Upper lobe of left lung (tissue), 6 donors: ENCODE results near the gene VPS39. TPM values are rescaled to one million over a fixed set of nuclear protein-coding genes. Genes with fewer than 3 reads are reported as not detected.

ENCODE experiments used
- ATAC-seq, 2 donors: fragments of 200-7000 bp; cut with Tn5 transposase; one replicate each; pipeline ENCODE4 v1.9.1; 2022; ENCODE audit warnings: mild to moderate bottlenecking in 2 of 2, moderate library complexity in 2 of 2; ENCODE audit not compliant: low FRiP score in 2 of 2
- DNase-seq, 2 donors: peaks; one replicate each; pipeline ENCODE4 v3.0.0-alpha.2; 2019 to 2020
- H3K27ac ChIP-seq, 4 donors: fragments of 200-600 bp; sonication (generic); one replicate each; pipeline ENCODE4 v1.5.1; 2016 to 2019
- H3K27me3 ChIP-seq, 4 donors: fragments of 200-600 bp; sonication (generic); one replicate each; pipeline ENCODE4 v1.5.1; 2017 to 2019
- H3K36me3 ChIP-seq, 4 donors: fragments of 200-600 bp; sonication (generic); one replicate each; pipeline ENCODE4 v1.5.1; 2016 to 2019
- H3K4me1 ChIP-seq, 4 donors: fragments of 200-600 bp; sonication (generic); one replicate each; pipeline ENCODE4 v1.5.1; 2018 to 2019
- H3K4me3 ChIP-seq, 4 donors: fragments of 200-600 bp; sonication (generic); one replicate each; pipeline ENCODE4 v1.5.1; 2017 to 2019; ENCODE audit warnings: mild to moderate bottlenecking in 2 of 4, moderate library complexity in 1 of 4
- H3K9me3 ChIP-seq, 4 donors: fragments of 200-600 bp; sonication (generic); one replicate each; pipeline ENCODE4 v1.5.1; 2018 to 2019
- EP300 ChIP-seq, 4 donors: sonication (generic); formaldehyde crosslinking; IDR thresholded peaks; one replicate each; pipeline ENCODE4 v1.5.1; 2017; ENCODE audit warnings: antibody characterized with exemption in 4 of 4, control low read depth in 2 of 4
- POLR2A ChIP-seq, 4 donors: fragments of 450-650 bp; IDR thresholded peaks; one replicate each; pipeline ENCODE4 v1.5.1; 2016 to 2017; ENCODE audit warnings: antibody characterized with exemption in 4 of 4, mild to moderate bottlenecking in 2 of 4
- POLR2AphosphoS5 ChIP-seq, 2 donors: sonication (generic); formaldehyde crosslinking; IDR thresholded peaks; one replicate each; pipeline ENCODE4 v1.5.1; 2017; ENCODE audit warnings: antibody characterized with exemption in 2 of 2
- WGBS, 2 donors: methylation state at CpG; one replicate each; pipeline ENCODE4 v1.1.5; 2017 to 2018; 5-methylcytosine and 5-hydroxymethylcytosine counted together
- total RNA-seq, 6 donors: library from RNA; depleted of rRNA in 4 of 6; stranded (reverse); fragments of >200 nt in 4 of 6; gene quantifications; one replicate each; pipeline versions ENCODE4 v1.1.0 to v1.2.1, GENCODE V29; 2016 to 2021
- TF ChIP-seq, protein P1 (sequence below), 6 experiments: fragments of 450-650 bp in 4 of 6; fragments of 200-600 bp in 2 of 6; sonication (generic) in 2 of 6; IDR thresholded peaks; one replicate each; pipeline ENCODE4 v1.5.1; 2016 to 2019; ENCODE audit warnings: antibody characterized with exemption in 6 of 6
- donor health status: DM: no; HTN: no; CAD: no; lungs with moderate emphysema.
- donor health status: DM: no; HTN: yes; CAD: no; lungs with severe emphysema.

The VPS39 gene
- total RNA-seq, 6 donors from 2014 or later, result 56.4 to 325 (median 85.3) TPM

DNA sequence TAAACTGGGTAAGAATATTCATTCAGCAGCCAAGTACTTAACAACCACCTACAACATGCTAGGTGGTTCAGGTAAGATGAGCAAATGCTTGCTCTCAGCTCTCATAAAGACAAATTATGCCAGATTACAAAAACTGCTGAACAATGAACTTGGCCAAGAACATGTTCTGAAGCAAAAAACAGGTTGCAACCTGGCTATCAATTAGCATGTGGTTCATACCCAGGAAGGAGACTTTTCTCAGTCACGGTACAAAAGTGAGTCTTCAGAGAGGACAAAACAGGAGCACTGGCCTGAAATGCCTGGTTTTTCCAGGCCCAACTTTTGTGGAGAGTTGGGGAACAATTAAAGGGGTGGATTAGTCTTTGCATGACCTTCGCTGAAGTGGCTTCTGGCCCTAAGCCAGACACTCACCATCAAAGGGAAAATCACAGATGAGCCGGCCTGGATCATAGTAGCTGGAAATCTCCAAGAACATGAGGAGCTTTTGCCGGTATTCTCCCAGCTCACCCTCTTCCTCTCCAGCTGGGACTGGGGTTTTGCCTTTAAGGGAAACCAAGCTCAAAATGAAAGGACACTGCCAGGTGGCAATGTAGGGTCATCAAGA, 44.1 kb downstream of the VPS39 start:
- Histone ChIP-seq H3K9me3 (no peaks in the 10 kb centered on the region), H3K36me3 (peaks cover 45 to 99% (median 88%) of the 10 kb centered on the region in 4 donors), H3K27ac (no peak overlapping the region), H3K4me3 (no peak overlapping the region), H3K27me3 (no peaks in the 10 kb centered on the region), H3K4me1 (peaks cover 0 to 15% (median 7%) of the 10 kb centered on the region in 4 donors)
- no peak for TF ChIP-seq EP300 (IDR thresholded peaks at IDR 0.05)
- TF ChIP-seq, protein P1, sequence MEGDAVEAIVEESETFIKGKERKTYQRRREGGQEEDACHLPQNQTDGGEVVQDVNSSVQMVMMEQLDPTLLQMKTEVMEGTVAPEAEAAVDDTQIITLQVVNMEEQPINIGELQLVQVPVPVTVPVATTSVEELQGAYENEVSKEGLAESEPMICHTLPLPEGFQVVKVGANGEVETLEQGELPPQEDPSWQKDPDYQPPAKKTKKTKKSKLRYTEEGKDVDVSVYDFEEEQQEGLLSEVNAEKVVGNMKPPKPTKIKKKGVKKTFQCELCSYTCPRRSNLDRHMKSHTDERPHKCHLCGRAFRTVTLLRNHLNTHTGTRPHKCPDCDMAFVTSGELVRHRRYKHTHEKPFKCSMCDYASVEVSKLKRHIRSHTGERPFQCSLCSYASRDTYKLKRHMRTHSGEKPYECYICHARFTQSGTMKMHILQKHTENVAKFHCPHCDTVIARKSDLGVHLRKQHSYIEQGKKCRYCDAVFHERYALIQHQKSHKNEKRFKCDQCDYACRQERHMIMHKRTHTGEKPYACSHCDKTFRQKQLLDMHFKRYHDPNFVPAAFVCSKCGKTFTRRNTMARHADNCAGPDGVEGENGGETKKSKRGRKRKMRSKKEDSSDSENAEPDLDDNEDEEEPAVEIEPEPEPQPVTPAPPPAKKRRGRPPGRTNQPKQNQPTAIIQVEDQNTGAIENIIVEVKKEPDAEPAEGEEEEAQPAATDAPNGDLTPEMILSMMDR (IDR thresholded peaks at IDR 0.05), result no peak
- no peak for TF ChIP-seq POLR2A (IDR thresholded peaks at IDR 0.05)
- no peak for TF ChIP-seq POLR2AphosphoS5 (IDR thresholded peaks at IDR 0.05)
- no peak for DNase-seq
- 63 to 67% methylated on average over 4 of the region's 4 CpGs for WGBS, 2 donors
- ATAC-seq, result no peak

DNA sequence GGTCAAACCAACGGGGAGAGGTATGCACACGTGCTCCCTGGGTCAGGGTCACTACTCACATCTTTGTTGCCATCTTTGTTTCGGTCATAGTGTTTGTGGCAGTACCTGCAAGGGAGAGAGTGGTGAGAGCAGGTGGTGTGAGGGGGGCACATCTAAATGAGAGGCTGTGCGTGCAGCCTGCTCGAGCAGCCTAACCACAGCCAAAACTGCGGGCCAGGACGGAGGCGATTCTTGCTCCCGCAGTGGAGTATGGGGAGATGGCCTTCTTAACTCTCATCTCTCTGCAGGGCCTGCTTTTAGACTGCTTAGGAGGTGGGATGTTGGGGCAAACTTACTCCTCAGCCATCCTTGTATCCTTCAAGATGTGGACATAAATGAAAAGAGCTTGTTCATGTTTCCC, 44.8 kb downstream of the VPS39 start:
- WGBS, 2 donors, result 90% methylated on average over 9 of the region's 9 CpGs
- no peaks in the 10 kb centered on the region for H3K9me3 ChIP-seq
- H3K36me3 ChIP-seq, result peaks cover 45 to 97% (median 85%) of the 10 kb centered on the region in 4 donors
- no peak for ATAC-seq
- TF ChIP-seq POLR2A (IDR thresholded peaks at IDR 0.05) (no peak), POLR2AphosphoS5 (IDR thresholded peaks at IDR 0.05) (no peak), EP300 (IDR thresholded peaks at IDR 0.05) (no peak)
- TF ChIP-seq, protein P1 (IDR thresholded peaks at IDR 0.05), result no peak
- no peaks in the 10 kb centered on the region for H3K27me3 ChIP-seq
- H3K4me3 ChIP-seq, result no peak overlapping the region
- DNase-seq, result no peak
- H3K4me1 ChIP-seq, result peaks cover 0 to 21% (median 10%) of the 10 kb centered on the region in 4 donors
- H3K27ac ChIP-seq, result no peak overlapping the region

DNA sequence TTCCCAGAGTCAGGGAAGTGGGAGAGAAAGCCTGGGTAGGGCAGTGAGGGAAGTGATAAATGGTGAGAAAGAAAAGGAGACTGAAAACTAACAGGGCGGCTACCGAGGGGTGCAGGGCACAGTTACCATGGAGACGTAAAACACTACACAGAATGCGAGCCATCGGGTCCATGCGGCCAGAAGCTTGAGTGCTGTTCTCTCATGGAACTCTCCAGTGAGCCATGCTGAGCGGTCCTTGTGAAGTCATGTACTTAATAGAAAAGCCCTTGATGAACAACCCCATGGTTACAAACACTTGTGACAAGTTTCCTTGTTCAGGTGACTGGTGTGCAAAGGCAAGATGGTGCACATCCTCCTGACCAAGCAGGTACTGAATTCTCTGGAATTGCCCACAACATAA, 48.0 kb downstream of the VPS39 start:
- no peak overlapping the region for H3K4me3 ChIP-seq
- H3K4me1 ChIP-seq, result peaks cover 4 to 29% (median 13%) of the 10 kb centered on the region in 4 donors
- H3K9me3 ChIP-seq, result no peaks in the 10 kb centered on the region
- 81 to 93% methylated on average over 7 of the region's 7 CpGs for WGBS, 2 donors
- H3K27me3 ChIP-seq, result no peaks in the 10 kb centered on the region
- TF ChIP-seq POLR2AphosphoS5 (IDR thresholded peaks at IDR 0.05) (no peak), POLR2A (IDR thresholded peaks at IDR 0.05) (no peak), EP300 (IDR thresholded peaks at IDR 0.05) (no peak)
- TF ChIP-seq, protein P1 (IDR thresholded peaks at IDR 0.05), result no peak
- ATAC-seq, result peak; percentile 22 to 60
- peaks cover 26 to 65% (median 59%) of the 10 kb centered on the region in 4 donors for H3K36me3 ChIP-seq
- peak in 1 of 2 donors; percentile 77 for DNase-seq
- peak overlapping the region in 2 of 4 donors; percentile 33 to 59 for H3K27ac ChIP-seq

DNA sequence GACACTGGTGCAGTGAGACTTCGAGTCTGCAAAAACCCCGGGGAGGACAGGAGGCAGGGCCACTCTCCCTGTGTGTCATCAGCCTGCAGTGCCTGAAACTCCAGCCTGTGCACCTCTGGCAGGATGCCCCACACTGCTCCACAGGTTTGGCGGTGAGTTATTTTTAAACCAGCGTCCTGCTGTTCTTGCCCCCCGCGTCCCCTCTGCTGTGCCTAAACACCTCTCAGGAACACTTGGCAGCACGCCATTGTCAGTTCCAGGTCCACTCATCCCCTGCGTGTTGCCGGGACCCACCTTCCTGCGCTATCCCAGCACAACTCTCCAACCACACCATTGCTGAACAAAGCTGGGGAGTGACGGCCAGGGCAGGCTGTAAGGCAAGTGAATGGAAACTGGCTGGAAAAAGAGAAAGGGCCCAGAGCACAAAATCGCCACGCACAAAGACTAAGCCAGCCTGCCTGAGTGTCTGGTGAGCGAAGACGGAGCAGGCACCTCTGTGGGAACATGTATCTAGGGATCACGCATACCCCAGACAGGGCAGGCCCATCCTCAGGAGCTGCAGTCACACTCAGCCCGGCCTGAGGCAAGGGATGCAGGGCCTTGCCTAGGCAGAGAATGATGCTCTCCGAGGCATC, 48.6 kb downstream of the VPS39 start:
- Histone ChIP-seq H3K4me1 (peaks cover 4 to 29% (median 13%) of the 10 kb centered on the region in 4 donors), H3K36me3 (peaks cover 26 to 59% (median 52%) of the 10 kb centered on the region in 4 donors), H3K27me3 (no peaks in the 10 kb centered on the region), H3K9me3 (no peaks in the 10 kb centered on the region), H3K27ac (peak overlapping the region in 3 of 4 donors; percentile 28 to 59 (median 33)), H3K4me3 (no peak overlapping the region)
- TF ChIP-seq EP300 (IDR thresholded peaks at IDR 0.05), result no peak
- TF ChIP-seq POLR2A (IDR thresholded peaks at IDR 0.05), result peak in 1 of 4 donors; percentile 14
- 77 to 81% methylated on average over 15 to 18 of the region's 18 CpGs for WGBS, 2 donors
- ATAC-seq, result peak; percentile 15 to 28
- DNase-seq, result peak in 1 of 2 donors; percentile 81

DNA sequence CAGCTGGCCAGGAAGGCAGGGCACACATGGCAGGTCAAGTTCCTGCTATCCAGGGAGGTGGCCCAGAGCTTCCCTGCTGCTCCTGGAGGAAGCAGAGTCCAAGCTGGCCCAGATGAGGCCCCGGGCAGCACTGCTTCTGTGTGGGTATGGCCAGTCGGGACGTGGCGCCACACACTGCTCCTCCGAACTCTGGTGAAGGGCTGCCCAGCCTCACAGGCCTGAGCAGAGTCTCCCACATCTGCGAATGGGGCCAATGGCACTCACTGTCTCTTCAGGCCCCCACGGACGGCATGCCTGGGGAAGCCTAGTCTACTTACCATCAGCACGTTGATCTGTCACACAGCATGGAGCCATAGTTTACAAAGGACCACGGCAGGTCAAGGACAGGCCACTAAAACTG, 49.2 kb downstream of the VPS39 start:
- Histone ChIP-seq H3K36me3 (peaks cover 21 to 53% (median 47%) of the 10 kb centered on the region in 4 donors), H3K27ac (peak overlapping the region in 3 of 4 donors; percentile 30 to 59 (median 33)), H3K27me3 (no peaks in the 10 kb centered on the region), H3K9me3 (no peaks in the 10 kb centered on the region), H3K4me3 (no peak overlapping the region), H3K4me1 (peaks cover 4 to 29% (median 14%) of the 10 kb centered on the region in 4 donors)
- DNase-seq (peak in 1 of 2 donors; percentile 59), ATAC-seq (no peak)
- WGBS, 2 donors, result 90 to 91% methylated on average over 6 to 10 of the region's 10 CpGs
- TF ChIP-seq POLR2A (IDR thresholded peaks at IDR 0.05) (no peak), POLR2AphosphoS5 (IDR thresholded peaks at IDR 0.05) (no peak), EP300 (IDR thresholded peaks at IDR 0.05) (no peak)
- TF ChIP-seq, protein P1 (IDR thresholded peaks at IDR 0.05), result no peak
